ENCODE measurements around the gene TUBA1A. TPM values are rescaled to one million over a fixed set of nuclear protein-coding genes. Genes with fewer than 3 reads are reported as not detected.

Gene TUBA1A
- total and polyA plus RNA-seq, 2 experiments from 2014 or later, result 189 to 424 TPM

Small RNA genes lying within 50 kb of the gene (small RNA-seq; reads per million reads assigned to genes)
- not detected for gene RF00017 (ENCODE audit: low replicate concordance)

Other genes starting within 250 kb of the TUBA1A start
- 125 and 130 TPM in 2 replicates for gene ARF3, start 231.6 kb downstream of the TUBA1A start, total RNA-seq (2014; rRNA removed; shearing (Covaris generic))
- 53.9 and 57.0 TPM in 2 replicates for gene ARF3, start 231.6 kb downstream of the TUBA1A start, polyA plus RNA-seq (2016; fragmentation: Nextera tagmentation; extraction: Ambion mirVana)
- 0.50 TPM in 1 of 2 replicates, not detected in the other for gene WNT10B, start 217.3 kb downstream of the TUBA1A start, total RNA-seq (2014; rRNA removed; shearing (Covaris generic))
- not detected in 2 replicates for gene WNT10B, start 217.3 kb downstream of the TUBA1A start, polyA plus RNA-seq (2016; fragmentation: Nextera tagmentation; extraction: Ambion mirVana)
- not detected in 2 replicates for gene WNT1, start 210.8 kb downstream of the TUBA1A start, total RNA-seq (2014; rRNA removed; shearing (Covaris generic))
- gene WNT1, start 210.8 kb downstream of the TUBA1A start, polyA plus RNA-seq (2016; fragmentation: Nextera tagmentation; extraction: Ambion mirVana), result not detected in 2 replicates
- gene DDN, start 189.7 kb downstream of the TUBA1A start, total RNA-seq (2014; rRNA removed; shearing (Covaris generic)), result 0.04 and 0.10 TPM in 2 replicates
- 0.12 TPM in 1 of 2 replicates, not detected in the other for gene DDN, start 189.7 kb downstream of the TUBA1A start, polyA plus RNA-seq (2016; fragmentation: Nextera tagmentation; extraction: Ambion mirVana)
- 27.2 and 35.4 TPM in 2 replicates for gene PRKAG1, start 170.3 kb downstream of the TUBA1A start, total RNA-seq (2014; rRNA removed; shearing (Covaris generic))
- 19.1 and 19.9 TPM in 2 replicates for gene PRKAG1, start 170.3 kb downstream of the TUBA1A start, polyA plus RNA-seq (2016; fragmentation: Nextera tagmentation; extraction: Ambion mirVana)
- 86.1 and 120 TPM in 2 replicates for gene KMT2D, start 128.3 kb downstream of the TUBA1A start, total RNA-seq (2014; rRNA removed; shearing (Covaris generic))
- gene KMT2D, start 128.3 kb downstream of the TUBA1A start, polyA plus RNA-seq (2016; fragmentation: Nextera tagmentation; extraction: Ambion mirVana), result 17.6 and 18.3 TPM in 2 replicates
- 6.7 and 11.8 TPM in 2 replicates for gene RHEBL1, start 119.1 kb downstream of the TUBA1A start, total RNA-seq (2014; rRNA removed; shearing (Covaris generic))
- gene RHEBL1, start 119.1 kb downstream of the TUBA1A start, polyA plus RNA-seq (2016; fragmentation: Nextera tagmentation; extraction: Ambion mirVana), result 9.4 and 10.7 TPM in 2 replicates
- gene DHH, start 94.3 kb downstream of the TUBA1A start, total RNA-seq (2014; rRNA removed; shearing (Covaris generic)), result not detected in 2 replicates
- 0.09 TPM in 1 of 2 replicates, not detected in the other for gene DHH, start 94.3 kb downstream of the TUBA1A start, polyA plus RNA-seq (2016; fragmentation: Nextera tagmentation; extraction: Ambion mirVana)
- gene LMBR1L, start 78.2 kb downstream of the TUBA1A start, total RNA-seq (2014; rRNA removed; shearing (Covaris generic)), result 33.9 and 57.0 TPM in 2 replicates
- gene LMBR1L, start 78.2 kb downstream of the TUBA1A start, polyA plus RNA-seq (2016; fragmentation: Nextera tagmentation; extraction: Ambion mirVana), result 19.8 and 24.3 TPM in 2 replicates
- gene TUBA1B, start 57.7 kb downstream of the TUBA1A start, total RNA-seq (2014; rRNA removed; shearing (Covaris generic)), result 2,341 and 2,718 TPM in 2 replicates
- 1,008 and 1,116 TPM in 2 replicates for gene TUBA1B, start 57.7 kb downstream of the TUBA1A start, polyA plus RNA-seq (2016; fragmentation: Nextera tagmentation; extraction: Ambion mirVana)
- gene TUBA1C, start 76.0 kb upstream of the TUBA1A start, total RNA-seq (2014; rRNA removed; shearing (Covaris generic)), result 608 and 728 TPM in 2 replicates
- gene TUBA1C, start 76.0 kb upstream of the TUBA1A start, polyA plus RNA-seq (2016; fragmentation: Nextera tagmentation; extraction: Ambion mirVana), result 187 and 191 TPM in 2 replicates
- gene PRPH, start 106.1 kb upstream of the TUBA1A start, total RNA-seq (2014; rRNA removed; shearing (Covaris generic)), result 0.24 and 0.62 TPM in 2 replicates
- gene PRPH, start 106.1 kb upstream of the TUBA1A start, polyA plus RNA-seq (2016; fragmentation: Nextera tagmentation; extraction: Ambion mirVana), result 0.36 and 0.43 TPM in 2 replicates
- gene TROAP, start 134.2 kb upstream of the TUBA1A start, total RNA-seq (2014; rRNA removed; shearing (Covaris generic)), result 27.6 and 46.4 TPM in 2 replicates
- 44.7 and 47.5 TPM in 2 replicates for gene TROAP, start 134.2 kb upstream of the TUBA1A start, polyA plus RNA-seq (2016; fragmentation: Nextera tagmentation; extraction: Ambion mirVana)
- 0.12 TPM in 1 of 2 replicates, not detected in the other for gene C1QL4, start 148.1 kb upstream of the TUBA1A start, total RNA-seq (2014; rRNA removed; shearing (Covaris generic))
- not detected in 2 replicates for gene C1QL4, start 148.1 kb upstream of the TUBA1A start, polyA plus RNA-seq (2016; fragmentation: Nextera tagmentation; extraction: Ambion mirVana)
- gene DNAJC22, start 157.8 kb upstream of the TUBA1A start, total RNA-seq (2014; rRNA removed; shearing (Covaris generic)), result 0.10 TPM in 1 of 2 replicates, not detected in the other
- not detected in 2 replicates for gene DNAJC22, start 157.8 kb upstream of the TUBA1A start, polyA plus RNA-seq (2016; fragmentation: Nextera tagmentation; extraction: Ambion mirVana)
- 20.6 and 28.1 TPM in 2 replicates for gene SPATS2, start 178.4 kb upstream of the TUBA1A start, total RNA-seq (2014; rRNA removed; shearing (Covaris generic))
- 54.0 and 61.0 TPM in 2 replicates for gene SPATS2, start 178.4 kb upstream of the TUBA1A start, polyA plus RNA-seq (2016; fragmentation: Nextera tagmentation; extraction: Ambion mirVana)

All from GM23338 (cell line).